Fibroblast of lung (primary cell): Measurements from ENCODE around the gene COBL.

Experiments
- EZH2 ChIP-seq: IDR thresholded peaks from 2 replicates; pipeline ENCODE4 v1.5.1; 2012; ENCODE audit warnings: low read length, control low read depth, mild to moderate bottlenecking; ENCODE audit errors: missing control alignments
- TF ChIP-seq, protein P1 (sequence below), 2 donors: IDR thresholded peaks in 1 of 2; conservative IDR thresholded peaks in 1 of 2; 1 replicate in 1 of 2; 2 replicates in 1 of 2; pipeline ENCODE4 v1.5.1; 2011 to 2012; ENCODE audit warnings: low read length in 2 of 2, control low read depth in 1 of 2, inconsistent platforms in 1 of 2, low read depth in 1 of 2, mild to moderate bottlenecking in 1 of 2

GRCh38 chr7:51123322-51124019 is 193.1 kb downstream of the COBL start:
- TF ChIP-seq, protein P1, sequence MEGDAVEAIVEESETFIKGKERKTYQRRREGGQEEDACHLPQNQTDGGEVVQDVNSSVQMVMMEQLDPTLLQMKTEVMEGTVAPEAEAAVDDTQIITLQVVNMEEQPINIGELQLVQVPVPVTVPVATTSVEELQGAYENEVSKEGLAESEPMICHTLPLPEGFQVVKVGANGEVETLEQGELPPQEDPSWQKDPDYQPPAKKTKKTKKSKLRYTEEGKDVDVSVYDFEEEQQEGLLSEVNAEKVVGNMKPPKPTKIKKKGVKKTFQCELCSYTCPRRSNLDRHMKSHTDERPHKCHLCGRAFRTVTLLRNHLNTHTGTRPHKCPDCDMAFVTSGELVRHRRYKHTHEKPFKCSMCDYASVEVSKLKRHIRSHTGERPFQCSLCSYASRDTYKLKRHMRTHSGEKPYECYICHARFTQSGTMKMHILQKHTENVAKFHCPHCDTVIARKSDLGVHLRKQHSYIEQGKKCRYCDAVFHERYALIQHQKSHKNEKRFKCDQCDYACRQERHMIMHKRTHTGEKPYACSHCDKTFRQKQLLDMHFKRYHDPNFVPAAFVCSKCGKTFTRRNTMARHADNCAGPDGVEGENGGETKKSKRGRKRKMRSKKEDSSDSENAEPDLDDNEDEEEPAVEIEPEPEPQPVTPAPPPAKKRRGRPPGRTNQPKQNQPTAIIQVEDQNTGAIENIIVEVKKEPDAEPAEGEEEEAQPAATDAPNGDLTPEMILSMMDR (conservative IDR thresholded peaks at IDR 0.05 in 1 of 2, IDR thresholded peaks at IDR 0.05 in 1 of 2; ENCODE audit: low read depth in 1 of 2, low read length in 2 of 2): no peak
- TF ChIP-seq EZH2: no peak
